NCI-H510A treated with DMSO at 0.1 percent for 48 hours (cell line): ENCODE results near the gene WNT7B.

Source experiments
- DNase-seq: peaks from one replicate; lab custom pipeline; 2025; lab: John Stamatoyannopoulos, UW

The WNT7B gene

DNA sequence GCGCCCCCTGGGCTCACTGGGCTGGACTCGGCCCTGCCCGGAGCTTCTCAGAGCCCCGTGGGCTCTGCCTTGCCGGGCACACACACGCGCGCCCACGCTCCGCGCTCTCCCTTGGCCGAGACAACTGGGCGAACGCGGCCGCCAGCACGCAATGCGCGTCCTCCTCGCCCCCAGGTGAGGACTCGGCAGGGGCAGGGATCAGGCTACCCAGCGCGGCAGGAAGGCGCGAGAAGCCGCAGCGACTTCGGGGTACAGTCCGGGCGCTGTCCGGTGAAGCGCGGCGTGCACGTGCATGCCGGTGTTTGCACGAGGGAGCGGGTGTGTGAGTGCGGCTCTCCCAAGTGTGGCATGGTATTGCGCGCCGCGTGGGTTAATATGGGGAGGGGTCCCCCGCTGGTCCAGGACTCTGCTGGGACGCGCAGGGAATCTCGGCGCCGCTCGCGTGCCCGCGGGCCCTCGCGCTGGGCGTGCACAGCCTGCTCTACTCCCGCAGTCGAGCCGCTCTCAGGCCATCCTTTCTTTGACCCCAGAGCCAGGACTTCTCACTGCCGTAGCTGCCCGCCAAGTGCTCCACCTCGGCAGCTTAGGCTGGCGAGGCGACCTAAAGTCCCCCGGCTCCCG is 5.4 kb downstream of the WNT7B start:
- DNase-seq = no peak

DNA sequence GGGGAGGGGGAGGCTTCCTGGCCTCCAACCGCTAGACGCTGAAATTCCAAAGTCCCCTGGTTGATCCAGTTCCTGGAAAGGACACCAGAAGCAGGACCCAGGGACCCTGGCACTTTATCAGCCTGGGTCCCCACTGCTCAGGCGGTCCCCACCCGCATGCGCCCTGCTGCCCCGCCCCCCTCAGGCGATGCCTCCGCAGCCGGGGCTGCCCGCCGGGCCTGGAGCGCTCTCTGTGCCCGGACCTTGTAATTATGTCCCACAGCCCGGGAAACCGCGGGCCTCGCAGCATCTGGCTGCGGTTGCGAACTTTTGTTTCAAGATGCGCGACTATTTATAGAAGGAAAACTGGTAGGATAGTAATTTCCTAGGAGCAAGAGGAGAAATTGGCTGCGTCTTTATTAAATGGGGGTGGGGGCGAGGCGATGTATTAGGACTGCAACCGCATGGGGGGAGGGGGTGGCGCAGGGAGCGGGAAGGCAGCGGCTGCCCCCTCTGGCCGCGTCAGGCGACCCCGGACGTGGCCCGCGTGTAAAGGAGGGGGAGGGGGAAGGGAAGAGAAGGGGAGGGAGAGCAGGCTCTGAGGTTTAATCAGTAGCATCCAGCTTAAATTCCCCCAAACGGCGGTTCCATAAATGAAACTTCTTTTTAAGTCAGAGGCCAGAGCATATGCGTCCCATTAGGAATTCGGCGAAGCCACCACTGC is 6.1 kb downstream of the WNT7B start:
- DNase-seq = no peak

DNA sequence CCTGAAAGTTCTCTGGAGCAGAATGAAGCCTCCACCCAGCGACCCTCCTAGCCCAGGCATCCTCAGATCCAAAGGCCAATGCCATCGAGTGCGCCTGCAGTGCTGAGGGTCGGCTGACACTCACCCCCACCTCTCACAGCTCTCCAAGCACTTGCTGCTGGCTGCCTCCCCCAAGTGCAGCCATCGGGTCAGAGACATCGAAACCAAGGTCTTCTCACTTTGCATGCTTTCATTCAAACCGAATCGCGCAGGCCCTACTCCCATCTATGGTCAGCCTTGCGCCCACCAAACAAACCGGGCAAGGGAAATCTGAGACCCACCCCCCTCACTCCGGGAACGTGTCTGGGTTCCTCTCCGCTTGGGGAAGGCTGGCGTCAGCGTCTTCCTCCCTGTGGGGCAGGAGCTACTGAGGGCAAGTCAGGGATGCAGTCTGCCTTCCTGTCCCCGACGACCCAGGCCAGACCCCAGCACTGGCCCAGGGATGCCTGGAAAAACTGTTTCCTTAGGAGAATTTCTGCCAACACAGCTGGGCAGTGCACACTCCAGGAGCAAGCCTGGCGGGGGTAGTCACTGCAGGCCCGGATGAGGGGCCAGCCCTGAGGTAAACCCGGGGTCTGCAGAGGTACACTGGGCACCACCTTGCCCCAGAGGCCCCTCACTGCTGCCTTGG is 7.0 kb downstream of the WNT7B start:
- DNase-seq = no peak

DNA sequence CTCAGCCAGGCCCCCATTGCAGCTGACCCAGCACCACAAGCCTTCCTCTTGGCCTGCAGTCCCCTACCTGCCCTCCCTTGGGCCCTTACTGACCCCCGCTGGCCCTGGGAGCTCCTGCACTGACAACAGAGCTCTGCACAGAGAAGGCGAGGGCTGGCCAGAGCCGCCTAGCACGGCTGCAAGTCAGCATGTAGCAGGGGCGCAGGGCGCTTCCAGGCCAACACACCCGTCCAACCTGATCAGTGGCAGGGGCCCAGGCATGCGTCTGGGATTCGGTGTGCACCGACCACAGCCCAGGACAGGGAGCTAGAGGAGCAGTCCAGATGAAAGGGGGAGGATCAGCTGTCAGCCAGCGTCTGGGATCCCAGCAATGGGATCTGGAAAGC is 7.6 kb downstream of the WNT7B start:
- DNase-seq = no peak

DNA sequence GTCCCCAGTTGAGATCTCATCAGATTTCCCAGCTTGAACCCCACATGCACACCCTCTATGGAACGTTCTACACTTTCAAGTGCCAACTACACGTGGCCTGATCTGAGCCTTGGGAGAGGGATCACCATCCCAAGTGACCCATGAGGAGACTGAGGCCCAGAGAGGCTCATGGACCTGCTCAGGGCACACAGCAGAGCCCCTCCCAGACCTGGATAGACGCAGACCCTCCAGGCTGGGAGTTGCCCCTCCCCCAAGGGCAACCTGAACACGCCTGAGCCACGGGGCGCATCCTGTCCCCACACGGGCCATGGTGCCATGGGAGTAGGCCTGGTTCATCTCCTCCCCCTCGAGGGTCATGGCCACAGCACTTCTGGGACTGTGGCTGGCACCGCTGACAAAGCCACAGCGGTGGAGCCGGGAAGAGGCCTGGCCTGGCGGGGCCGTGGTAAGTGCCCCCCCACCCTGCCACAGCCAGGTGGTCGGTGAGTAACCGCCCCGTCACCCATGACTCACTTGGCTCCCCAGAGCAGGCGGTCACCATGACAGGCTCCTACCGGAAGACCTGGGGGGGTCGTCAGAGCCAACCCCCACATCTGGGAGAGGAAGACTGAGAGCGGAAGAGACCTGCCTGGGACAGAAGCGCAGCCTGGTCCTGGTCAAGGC is 8.1 kb downstream of the WNT7B start:
- no peak for DNase-seq

DNA sequence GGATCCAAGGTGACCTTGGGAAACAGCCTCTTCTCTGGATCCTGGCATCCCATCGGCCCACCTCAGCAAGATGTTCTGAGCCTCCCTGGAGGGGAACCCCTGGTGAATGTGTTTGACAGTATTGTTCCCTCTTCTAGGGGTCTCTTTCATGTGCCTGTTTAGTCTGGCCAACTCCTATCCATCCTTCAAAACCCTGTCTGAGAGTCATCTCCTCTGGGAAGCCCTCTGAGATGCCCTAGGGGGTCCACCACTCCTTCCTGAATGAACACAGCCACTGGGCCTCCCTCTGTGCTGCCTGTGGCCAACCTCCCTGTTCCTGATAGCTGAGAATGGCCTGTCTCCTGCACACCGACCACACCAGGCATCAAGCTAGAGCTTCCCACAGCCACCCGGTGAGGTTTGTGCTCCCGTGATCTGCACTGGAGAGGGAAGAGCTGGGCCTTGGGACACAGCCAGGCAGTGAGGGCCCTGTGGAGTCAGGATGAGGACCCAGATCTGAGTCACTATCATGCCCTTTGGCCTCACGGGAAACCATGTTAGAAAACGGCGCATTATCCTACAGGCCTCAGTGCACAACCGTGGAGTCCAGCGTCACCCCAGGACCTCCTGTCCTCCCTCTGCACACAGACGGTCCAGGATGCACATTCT is 8.8 kb downstream of the WNT7B start:
- no peak for DNase-seq

DNA sequence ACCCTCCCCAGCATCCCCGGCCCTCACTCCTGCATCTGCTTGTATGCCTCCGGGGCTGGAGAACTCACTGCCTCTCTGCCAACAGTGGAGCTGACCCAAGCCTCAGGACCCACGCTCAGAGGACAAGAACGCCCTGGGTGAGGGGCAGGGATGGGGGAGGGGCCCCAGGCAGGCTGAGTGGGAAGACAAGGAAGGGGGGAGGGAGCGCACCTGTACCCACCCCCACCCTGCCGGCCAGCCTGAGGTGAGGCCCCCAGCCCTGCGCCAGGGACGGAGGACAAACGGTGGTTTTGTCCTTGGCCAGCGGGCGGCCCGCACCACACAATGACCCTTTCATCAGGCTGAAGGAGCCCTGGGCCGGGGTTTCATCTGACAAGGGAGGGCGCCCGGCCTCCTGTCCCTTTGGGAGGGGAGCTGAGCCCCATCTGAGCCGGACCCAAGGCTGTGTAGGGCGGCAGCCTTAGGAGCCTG is 10.0 kb downstream of the WNT7B start:
- DNase-seq = no peak

DNA sequence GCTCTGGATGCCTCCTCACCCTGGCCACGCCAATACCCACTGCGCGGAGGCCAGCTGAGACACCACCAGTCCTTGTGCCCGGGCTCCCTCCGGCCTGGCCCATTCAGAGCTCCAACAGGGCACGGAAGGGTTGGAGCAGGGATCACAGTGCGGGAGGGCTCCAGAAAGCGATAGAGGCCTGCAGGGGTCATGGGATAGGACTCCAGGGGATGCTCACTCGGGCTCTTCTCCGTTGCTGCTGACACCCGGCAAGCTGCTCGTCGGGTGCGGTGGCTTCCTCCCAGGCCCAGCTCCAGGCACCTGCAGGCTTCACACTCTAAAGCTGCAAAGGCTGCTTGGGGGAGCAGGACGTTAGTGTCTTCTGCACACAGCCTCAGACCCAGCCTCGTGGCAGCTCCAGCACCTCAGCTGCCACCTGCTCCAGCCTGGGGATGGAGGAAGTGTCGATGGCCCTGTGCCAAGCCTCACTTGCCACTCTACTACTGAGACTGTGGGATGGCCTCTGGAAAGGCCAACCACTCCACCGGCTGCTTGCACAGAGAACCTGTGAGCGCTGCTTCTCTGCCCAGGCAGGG is 10.6 kb downstream of the WNT7B start:
- peak; percentile 82 for DNase-seq

DNA sequence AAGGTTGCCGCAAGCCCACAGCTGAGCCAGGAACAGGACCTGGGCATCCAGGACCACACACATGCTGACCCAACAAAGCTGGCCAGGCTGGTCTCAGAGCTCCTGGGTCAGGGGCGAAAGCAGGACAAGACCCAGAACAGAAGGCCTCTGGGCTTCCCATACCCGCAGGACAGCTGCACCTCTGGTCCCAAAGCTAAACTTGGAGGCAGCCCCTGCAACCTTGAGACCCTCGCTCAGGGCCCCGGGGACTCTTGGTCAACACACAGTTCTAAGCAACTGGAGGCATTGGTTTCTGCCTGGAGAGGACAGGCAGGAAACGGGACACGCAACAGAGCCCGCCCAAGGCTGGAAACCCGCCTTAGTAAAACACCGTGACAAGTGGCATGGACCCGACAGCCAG is 11.4 kb downstream of the WNT7B start:
- DNase-seq = no peak

DNA sequence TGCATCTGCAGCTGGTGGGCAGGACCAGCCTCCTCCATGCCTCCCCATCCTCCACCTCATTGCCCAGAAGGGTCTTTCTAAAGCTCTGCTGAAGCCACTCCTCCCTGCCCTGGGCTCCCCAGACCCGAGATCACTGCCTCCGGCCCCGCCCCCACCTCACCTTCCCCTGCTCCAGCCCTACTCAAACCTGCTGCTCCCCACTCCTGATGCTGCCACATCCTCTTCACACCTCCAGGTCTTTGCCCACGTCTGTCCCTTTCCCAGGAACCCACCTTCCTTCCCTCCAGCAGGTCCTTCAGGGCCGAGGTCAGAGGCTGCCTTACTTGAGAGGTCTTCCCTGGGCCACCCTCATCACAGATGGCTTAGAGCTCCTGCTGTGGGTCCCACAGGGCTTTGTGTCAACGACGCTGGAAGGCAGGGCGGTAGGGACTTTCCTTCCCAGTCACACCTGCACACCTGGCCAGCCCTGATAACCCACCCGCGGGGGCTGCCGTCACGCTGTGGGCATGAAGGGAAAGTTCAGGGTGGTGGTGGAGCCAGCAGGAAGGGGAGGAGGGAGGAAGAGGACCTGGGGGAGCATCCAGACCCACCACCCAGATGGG is 11.9 kb downstream of the WNT7B start:
- no peak for DNase-seq

DNA sequence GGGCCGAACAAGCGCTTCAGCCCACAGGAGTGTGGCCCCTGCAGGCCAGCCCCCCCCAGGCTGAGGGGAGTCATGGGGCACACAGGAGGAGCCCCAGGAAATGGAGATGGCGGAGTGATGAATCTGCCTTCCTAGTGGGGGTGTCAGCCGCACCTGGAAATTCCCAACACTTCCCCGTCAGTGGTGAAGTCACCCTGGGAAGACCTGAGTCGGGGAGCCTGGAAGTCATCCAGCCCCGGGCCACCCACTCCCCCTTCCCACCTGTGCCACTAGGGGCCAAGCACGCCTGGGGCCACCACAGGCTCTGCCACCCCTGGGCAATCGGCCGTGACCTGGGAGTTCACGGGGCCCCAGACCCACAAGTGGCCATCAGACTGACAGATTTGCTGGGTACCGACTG is 12.6 kb downstream of the WNT7B start:
- DNase-seq = no peak

DNA sequence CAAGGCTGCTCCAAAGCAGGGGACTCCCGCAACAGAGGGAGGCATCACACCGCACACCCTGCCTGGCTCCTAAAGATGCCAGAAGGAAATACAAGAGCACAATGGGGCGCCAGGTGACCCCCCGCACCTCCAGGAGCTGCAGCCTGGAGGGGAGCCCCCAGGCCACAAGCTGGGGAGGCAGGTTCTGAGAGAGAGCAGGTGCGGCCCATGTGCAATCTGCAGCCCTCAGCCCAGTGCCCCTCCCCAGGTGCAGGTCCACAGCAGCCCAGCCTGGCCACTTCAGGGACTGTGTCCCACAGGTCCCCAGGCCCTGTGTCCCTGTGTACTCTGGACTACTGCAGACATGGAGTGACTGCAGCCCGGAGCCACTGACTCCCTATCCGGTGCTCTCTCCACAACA is 13.1 kb downstream of the WNT7B start:
- DNase-seq = no peak

DNA sequence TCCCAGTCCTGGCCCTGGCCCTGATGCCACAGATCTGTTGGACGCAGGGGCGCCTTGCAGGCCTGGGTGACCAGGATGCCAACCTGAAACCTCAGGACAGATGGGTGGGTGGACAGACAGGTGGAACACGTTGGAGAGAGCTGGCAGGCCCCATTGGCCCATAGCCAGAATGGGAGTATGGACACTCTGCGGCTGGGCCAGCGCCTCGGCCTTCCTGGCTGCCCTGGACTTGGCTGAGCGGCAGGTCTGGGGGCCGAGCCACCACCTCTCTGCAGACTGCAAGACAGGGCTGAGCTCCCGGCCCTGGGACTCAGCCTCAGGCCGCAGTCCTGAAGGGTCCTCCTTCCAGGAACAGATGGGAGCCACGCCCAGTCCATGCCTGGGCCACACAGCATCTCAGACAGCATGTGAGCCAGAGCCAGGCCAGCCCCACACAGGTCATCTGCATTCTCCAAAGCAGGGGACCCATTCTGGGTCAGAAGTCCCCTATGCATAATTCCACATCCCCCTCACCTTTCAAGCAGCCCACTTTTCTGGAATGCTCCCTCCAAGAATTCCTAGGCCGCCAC is 14.1 kb downstream of the WNT7B start:
- no peak for DNase-seq

DNA sequence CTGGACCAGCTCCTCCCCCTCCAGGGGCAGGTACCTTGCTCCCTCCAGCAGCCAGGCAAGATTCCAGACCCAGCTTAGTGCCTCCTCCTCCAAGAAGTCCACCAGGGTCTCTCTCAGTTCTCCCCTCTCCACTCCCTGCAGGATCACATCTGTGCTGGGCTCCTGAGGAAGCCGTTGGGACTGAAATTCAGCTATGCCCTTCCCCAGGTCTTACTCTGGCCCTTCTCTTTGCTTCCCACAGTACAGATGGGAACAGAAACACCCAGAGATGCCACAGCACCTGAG is 14.6 kb downstream of the WNT7B start:
- no peak for DNase-seq

DNA sequence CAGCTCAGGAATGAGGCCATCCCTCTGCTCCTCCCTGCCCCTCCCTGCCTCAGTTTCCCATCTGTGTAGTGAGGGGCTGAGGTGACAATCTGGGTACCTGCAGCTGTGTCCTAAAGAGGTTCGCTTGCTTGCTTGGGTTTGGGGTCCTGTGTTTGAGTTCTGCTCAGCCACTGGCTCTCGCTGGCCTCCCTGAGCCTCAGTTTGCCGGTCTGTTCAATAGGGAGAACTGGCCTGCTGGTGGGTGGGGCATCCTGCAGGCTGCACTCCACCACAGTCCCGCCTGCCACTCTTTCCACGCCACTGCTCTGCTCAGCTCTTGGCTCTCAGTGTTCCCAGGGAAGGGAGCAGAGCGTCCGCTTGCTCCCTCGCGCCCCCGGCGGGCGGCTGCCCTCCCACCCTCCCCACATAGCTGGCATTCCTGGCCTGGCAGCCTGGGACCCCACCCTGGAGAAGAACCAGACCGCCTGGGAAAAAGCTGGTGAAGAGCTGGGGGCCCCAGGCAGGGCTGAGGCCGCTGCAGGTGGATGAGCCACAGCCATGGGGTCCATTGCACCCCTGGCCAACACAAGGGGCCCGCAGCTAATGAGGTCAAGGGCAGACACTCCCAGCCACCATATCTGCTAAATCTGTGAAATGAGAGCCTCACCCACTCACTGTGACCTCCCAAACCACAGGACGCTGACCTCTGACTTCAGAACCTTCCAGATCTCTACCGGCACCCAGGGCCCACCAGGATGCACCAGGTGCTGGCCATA is 15.1 kb downstream of the WNT7B start:
- no peak for DNase-seq

DNA sequence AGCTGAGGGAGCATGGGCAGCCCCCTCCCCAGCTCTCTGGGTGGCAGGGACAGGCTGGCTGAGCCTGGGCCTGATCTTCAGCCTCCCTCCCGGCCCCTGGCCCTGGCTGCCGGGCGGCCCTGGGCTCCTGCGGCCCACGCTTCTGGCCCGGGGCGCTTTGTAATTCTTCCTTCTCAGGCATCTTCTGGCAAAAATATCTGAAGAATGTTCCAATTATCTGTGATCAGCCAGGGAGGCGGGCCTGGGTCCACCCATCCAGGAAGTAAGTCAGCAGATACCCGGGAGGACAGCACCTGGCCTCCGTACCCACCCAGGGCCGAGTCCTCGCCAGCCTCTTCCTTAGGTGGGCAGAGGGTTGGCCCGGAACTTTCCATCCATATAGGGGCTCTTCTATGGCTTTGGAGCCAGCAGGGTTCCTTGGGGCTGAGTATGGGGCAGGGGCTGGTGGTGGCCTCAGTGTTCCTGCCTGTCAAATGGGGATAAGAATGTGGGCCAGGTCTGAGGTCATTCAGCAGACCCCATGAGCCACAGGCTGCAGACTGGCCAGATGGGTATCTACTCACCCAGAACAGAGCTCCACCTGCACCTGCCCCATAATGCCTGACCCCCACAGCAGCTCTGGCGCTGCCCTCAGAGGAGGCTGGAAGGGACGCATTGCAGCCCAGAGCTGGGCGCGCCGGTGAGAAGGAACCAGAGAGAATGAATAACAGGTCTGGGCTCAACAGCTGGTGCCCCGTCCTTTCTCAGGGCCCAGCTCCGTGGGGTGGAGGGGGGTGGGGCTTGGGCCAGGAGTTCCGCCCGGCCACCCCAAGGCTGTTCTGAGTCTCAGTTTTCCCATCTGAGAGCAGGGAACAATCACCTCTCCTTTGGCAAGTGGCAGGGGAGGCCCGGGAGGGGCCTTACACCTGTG is 16.2 kb downstream of the WNT7B start:
- no peak for DNase-seq

DNA sequence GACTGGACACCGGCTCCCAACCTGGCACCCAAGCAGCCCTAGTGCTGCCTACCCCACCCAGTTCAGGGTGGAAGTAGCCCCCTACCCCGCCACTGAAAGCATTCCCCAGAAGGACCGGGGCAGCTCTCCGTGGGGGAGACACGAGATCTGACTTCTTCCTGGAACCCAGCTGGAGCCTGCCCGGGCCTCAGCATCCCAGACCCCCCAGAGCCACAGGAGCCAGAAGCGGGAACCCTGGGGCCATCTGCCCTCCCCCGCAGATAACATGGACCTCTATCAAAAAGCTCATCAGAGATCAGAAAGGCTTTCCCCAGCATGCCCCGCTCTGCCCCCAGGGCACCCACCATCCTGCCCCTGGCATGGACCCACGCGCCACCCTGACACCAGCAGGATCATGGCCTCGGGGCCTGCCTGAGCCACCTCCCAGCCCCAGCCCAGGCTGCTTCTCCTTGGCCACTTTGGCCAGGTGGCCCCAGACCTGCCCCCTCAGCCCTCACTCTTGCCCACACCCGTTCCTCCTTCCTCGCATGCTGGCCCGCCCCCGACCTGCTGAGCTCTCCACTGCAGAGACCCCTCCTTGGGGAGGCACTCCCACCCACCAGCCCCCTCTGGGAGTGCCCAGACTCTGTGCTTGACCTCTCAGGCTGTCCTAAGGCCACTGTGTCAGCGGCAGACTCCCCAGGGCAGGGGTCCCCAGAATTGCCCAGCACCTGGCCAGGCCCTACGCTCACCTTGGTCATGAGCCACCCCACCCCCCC is 17.1 kb downstream of the WNT7B start:
- DNase-seq = no peak

DNA sequence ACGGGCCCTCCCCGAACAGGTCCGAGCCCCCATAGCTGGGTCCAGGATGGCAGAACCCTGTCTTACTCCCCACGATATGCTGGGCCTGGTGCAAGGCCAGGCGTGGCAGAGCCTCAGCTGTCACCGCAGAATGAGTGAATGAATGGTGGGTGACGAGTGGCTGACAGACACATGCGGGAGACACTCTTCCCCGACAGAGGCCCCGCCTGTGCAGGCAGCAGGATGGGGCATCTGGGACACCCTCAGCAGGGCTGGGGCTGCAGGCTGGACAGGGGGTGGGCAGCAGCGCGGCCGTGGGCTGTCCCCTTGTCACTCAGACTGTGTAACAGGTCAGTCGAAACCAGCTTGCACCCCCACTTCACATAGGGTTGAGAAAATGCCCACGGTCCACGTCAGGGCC is 18.0 kb downstream of the WNT7B start:
- DNase-seq = no peak

DNA sequence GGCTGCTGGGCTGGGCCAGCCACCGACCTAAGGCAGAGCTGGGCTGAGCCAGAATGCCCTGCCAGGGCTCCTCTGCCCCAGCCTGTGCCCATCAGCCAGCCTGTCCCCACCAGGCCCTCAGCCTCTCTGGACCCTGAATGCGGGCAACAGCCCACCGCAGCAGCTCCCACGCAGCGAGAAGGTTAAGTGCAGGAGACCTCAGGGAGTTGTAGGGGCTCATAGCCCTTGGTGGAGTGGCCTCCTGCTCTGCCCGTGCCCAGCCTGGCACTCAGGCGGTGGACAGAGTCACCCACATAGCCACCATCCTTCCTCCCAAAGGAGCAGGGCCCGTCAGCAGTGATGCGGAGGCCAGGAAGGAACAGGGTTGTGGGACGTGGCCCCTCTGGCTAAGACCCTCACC is 19.1 kb downstream of the WNT7B start:
- DNase-seq = no peak
